ENCODE data around the gene CFL1.
A peak's percentile ranks its signal among the peaks of the same experiment; 100 is the strongest.

CFL1 gene

DNA sequence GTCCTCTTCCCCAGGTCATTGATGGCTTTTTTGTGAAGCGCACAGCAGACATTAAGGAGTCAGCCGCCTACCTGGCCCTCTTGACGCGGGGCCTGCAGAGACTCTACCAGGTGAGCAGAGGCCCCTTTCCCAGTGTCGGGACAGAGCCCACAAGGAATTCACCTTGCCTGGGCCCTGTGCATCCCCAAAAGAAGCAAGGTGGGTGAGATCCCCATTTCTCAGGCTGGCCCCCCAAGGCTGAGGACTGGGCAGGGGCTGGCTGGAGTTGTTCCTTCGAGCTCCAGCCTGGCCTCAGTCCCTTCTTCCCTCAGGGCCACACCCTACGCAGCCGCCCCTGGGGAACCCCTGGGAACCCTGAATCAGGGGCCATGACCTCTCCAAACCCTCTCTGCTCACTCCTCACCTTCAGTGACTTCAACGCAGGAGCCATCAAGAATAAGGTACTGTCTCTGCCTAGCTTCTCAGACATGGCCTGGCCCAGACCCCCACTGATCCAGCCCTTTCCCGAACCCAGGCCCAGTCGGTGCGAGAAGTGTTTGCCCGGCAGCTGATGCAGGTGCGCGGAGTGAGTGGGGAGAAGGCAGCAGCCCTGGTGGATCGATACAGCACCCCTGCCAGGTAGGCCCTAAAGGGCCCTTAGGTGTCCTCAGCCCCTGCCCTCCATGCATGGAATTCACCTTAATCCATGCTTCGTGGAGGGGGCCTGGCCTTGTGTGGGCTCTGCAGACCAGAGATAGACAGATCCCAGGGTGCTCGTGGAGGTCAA lies 6.9 kb upstream of the CFL1 start:
- DNase-seq (ENCODE audit: low read depth): no peak
- H3K4me3 ChIP-seq (ENCODE audit: low read depth, low read length): no peak overlapping the region
- TF ChIP-seq, protein P1, sequence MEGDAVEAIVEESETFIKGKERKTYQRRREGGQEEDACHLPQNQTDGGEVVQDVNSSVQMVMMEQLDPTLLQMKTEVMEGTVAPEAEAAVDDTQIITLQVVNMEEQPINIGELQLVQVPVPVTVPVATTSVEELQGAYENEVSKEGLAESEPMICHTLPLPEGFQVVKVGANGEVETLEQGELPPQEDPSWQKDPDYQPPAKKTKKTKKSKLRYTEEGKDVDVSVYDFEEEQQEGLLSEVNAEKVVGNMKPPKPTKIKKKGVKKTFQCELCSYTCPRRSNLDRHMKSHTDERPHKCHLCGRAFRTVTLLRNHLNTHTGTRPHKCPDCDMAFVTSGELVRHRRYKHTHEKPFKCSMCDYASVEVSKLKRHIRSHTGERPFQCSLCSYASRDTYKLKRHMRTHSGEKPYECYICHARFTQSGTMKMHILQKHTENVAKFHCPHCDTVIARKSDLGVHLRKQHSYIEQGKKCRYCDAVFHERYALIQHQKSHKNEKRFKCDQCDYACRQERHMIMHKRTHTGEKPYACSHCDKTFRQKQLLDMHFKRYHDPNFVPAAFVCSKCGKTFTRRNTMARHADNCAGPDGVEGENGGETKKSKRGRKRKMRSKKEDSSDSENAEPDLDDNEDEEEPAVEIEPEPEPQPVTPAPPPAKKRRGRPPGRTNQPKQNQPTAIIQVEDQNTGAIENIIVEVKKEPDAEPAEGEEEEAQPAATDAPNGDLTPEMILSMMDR (IDR thresholded peaks at IDR 0.05; ENCODE audit: low read depth, low read length, missing control alignments): no peak
- in situ Hi-C loops (cut with HindIII; ENCODE audit: low sequenced_read_pairs): no loop called here

DNA sequence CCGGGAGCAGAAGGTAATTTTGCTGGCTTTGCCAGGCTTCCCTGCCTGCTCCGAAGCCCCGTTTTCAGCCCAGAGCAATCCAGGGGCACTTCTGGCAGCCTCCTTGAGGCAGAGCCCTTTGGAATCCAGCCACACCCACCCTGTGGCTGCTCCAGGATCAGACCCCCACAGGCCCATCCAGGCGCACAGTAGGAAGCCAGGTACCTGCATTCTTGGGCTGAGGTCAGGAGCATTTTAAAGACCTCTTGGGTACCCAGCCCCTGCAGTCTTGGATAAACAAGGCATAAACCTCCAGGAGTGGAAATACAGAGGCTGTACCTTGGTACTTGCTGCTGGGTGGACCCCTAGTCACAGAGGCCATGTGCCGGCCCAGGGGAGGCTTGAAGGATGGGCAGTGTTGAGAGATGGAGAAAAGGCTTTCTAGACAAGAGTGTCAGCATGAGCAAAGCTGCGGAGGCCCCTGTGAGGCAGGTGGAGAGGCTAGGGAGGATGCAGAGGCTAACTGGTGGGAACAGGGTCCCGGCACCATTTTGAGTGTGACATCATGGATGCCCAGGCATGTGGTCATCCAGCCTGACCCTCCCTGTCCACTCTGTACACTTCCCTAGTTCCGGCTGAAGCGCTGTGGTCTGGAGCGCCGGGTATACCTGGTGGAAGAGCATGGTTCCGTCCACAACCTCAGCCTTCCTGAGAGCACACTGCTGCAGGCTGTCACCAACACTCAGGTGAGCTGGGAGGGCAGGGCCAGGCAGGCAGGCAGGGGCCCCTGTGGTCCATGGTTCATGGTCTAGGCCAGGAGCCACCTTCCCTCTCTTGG lies 6.1 kb upstream of the CFL1 start:
- DNase-seq (ENCODE audit: low read depth): no peak
- TF ChIP-seq, protein P1 (IDR thresholded peaks at IDR 0.05; ENCODE audit: low read depth, low read length, missing control alignments): no peak
- in situ Hi-C loops (cut with HindIII; ENCODE audit: low sequenced_read_pairs): no loop called here
- no peak overlapping the region for H3K4me3 ChIP-seq (ENCODE audit: low read depth, low read length)

DNA sequence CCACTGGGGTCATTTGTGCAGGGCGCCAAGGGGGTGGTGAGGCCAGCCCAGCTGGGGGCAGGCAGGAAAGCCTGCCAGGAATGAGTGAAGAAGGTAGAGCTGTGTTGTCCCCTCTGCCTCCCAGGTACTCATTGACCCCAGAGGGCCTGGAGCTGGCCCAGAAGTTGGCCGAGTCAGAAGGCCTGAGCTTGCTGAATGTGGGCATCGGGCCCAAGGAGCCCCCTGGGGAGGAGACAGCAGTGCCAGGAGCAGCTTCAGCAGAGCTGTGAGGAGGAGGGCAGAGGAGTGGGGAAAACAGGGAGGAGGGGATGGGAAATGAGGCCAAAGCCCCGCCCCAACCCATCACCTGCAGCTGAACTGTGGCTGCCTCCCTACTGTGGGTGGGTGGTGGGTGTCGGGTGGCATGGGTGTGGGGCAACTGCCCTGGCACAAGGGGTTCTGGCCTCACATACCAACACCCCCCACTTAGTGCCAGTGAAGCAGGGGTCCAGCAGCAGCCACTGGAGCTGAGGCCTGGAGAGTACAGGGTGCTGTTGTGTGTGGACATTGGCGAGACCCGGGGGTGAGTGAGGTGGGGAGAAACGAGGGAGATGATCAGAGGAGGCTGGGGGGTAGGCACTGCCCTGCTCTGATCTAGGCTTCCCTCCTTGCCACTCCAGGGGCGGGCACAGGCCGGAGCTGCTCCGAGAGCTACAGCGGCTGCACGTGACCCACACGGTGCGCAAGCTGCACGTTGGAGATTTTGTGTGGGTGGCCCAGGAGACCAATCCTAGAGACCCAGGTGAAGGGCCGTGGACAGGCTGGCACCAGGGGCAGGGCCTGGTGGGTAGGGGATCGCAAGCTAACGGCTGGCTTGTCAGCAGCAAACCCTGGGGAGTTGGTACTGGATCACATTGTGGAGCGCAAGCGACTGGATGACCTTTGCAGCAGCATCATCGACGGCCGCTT lies 5.2 kb upstream of the CFL1 start:
- H3K4me3 ChIP-seq (ENCODE audit: low read depth, low read length): no peak overlapping the region
- in situ Hi-C loops (cut with HindIII; ENCODE audit: low sequenced_read_pairs): no loop called here
- no peak for DNase-seq (ENCODE audit: low read depth)
- TF ChIP-seq, protein P1 (IDR thresholded peaks at IDR 0.05; ENCODE audit: low read depth, low read length, missing control alignments): no peak

DNA sequence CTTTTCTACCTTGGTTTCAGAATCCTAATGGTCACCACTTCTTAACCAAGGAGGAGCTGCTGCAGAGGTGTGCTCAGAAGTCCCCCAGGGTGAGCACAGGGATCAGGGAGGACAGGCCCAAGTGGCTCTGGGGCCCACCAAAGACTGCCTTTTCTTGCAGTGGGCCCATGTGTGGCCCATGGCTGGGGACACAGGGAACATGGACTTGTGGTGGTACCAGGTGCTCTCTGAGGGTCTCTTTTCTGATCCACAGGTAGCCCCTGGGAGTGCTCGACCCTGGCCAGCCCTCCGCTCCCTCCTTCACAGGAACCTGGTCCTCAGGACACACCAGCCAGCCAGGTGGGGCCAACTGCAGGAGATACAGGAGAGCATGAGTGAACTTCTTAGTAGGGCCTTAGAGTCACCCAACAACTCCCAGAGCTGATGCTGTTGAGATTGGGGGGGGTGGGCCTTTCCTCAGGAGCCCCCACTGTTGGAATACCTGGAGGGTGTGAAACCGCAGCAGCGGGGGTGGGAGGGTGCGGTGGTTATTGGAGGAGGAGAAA lies 4.3 kb upstream of the CFL1 start:
- DNase-seq (ENCODE audit: low read depth): no peak
- in situ Hi-C loops (cut with HindIII; ENCODE audit: low sequenced_read_pairs): no loop called here
- TF ChIP-seq, protein P1 (IDR thresholded peaks at IDR 0.05; ENCODE audit: low read depth, low read length, missing control alignments): no peak
- no peak overlapping the region for H3K4me3 ChIP-seq (ENCODE audit: low read depth, low read length)

DNA sequence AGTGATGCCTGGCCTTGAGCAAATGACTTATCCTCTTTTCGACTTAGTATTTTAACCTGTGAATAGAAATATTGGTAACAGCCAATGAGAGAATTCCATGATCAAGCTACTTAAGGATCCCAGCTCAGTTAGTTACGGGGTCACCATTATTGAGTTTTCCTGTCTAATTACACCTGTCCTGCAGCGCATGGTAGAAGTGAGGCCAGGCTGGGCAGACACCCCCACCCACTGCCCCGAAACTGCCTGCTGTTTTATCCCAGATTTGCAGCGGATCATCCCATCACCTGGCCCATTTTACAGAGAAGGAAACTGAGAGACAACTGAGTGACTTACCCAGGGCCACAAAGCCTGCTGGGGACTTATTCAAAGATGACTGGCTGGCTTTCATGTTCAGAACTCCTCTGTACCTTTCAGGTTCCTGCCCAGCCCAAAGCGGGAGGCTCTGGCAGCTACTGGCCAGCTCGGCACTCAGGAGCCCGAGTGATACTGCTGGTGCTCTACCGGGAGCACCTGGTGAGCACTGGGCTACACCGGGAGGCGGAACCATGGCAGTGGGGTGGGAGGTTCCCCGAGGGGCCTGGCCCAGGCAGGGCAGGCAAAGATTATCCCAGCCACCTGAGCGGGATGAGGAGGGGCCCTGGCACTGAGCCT lies 3.7 kb upstream of the CFL1 start:
- peak overlapping the region; percentile 96 for H3K4me3 ChIP-seq (ENCODE audit: low read depth, low read length)
- TF ChIP-seq, protein P1 (IDR thresholded peaks at IDR 0.05; ENCODE audit: low read depth, low read length, missing control alignments): no peak
- no peak for DNase-seq (ENCODE audit: low read depth)
- in situ Hi-C loops (cut with HindIII; ENCODE audit: low sequenced_read_pairs): no loop called here
